HepG2 (cell line): ENCODE data around the gene HAGHL. TPM values are rescaled to one million over a fixed set of nuclear protein-coding genes. Genes with fewer than 3 reads are reported as not detected.
A peak's percentile ranks its signal among the peaks of the same experiment; 100 is the strongest.

ENCODE experiments used
- IRF2 ChIP-seq: IDR thresholded peaks from 2 replicates; pipeline ENCODE4 v1.6.1; 2018; ENCODE audit warnings: missing genetic modification reagents, missing compliant biosample characterization
- MTA3 ChIP-seq: sonication (generic); formaldehyde crosslinking; IDR thresholded peaks from 2 replicates; pipeline ENCODE4 v1.4.0; 2020; ENCODE audit warnings: missing genetic modification reagents
- RCOR2 ChIP-seq: IDR thresholded peaks from 2 replicates; pipeline ENCODE4 v1.6.1; 2016; ENCODE audit warnings: missing biosample characterization, missing genetic modification reagents
- RFXAP ChIP-seq: sonication (generic); formaldehyde crosslinking; IDR thresholded peaks from 2 replicates; pipeline ENCODE4 v1.4.0; 2020; ENCODE audit warnings: missing genetic modification reagents, borderline replicate concordance
- ZBTB14 ChIP-seq: sonication (generic); formaldehyde crosslinking; IDR thresholded peaks from 2 replicates; pipeline ENCODE4 v1.4.0; 2020; ENCODE audit warnings: missing genetic modification reagents
- ZBTB42 ChIP-seq: sonication (generic); formaldehyde crosslinking; IDR thresholded peaks from 2 replicates; pipeline ENCODE4 v1.5.0; 2020; ENCODE audit warnings: mild to moderate bottlenecking, missing genetic modification reagents
- ZNF569 ChIP-seq: sonication (generic); formaldehyde crosslinking; IDR thresholded peaks from 2 replicates; pipeline ENCODE4 v1.5.0; 2020; ENCODE audit warnings: mild to moderate bottlenecking, missing genetic modification reagents, moderate library complexity, borderline replicate concordance
- ZNF713 ChIP-seq: sonication (generic); formaldehyde crosslinking; IDR thresholded peaks from 2 replicates; pipeline ENCODE4 v1.4.0; 2020; ENCODE audit warnings: mild to moderate bottlenecking, missing genetic modification reagents
- polyA plus RNA-seq, 8 experiments: library from polyadenylated mRNA; depleted of rRNA in 3 of 8; stranded (reverse) in 7 of 8; unstranded in 1 of 8; fragments of >200 nt; fragmentation: Illumina TruSeq in 4 of 8; extraction: Trizol in 4 of 8; gene quantifications; 2 replicates each; pipeline versions ENCODE4 v1.2.1 to v1.2.3, GENCODE V29; 2011 to 2016; ENCODE audit warnings: low read depth in 4 of 8, missing spikeins in 1 of 8, mixed read lengths in 1 of 8; ENCODE audit not compliant: insufficient read depth in 1 of 8
- total RNA-seq, 5 experiments: library from RNA; depleted of rRNA; stranded (reverse); fragments of >200 nt; fragmentation: Illumina TruSeq; extraction: Trizol; gene quantifications; 2 replicates each; pipeline ENCODE4 v1.2.3, GENCODE V29; 2016; ENCODE audit warnings: low read depth in 1 of 5
- TF ChIP-seq, protein P1 (sequence below): sonication (generic); formaldehyde crosslinking; IDR thresholded peaks from 2 replicates; pipeline ENCODE4 v1.4.0; 2020; ENCODE audit warnings: missing genetic modification reagents, borderline replicate concordance

HAGHL gene
- total and polyA plus RNA-seq, 2 of the 13 experiments (the other 11 are each of a cell fraction or from before 2014, with no cell fraction given), result 3.4 to 8.4 TPM

DNA sequence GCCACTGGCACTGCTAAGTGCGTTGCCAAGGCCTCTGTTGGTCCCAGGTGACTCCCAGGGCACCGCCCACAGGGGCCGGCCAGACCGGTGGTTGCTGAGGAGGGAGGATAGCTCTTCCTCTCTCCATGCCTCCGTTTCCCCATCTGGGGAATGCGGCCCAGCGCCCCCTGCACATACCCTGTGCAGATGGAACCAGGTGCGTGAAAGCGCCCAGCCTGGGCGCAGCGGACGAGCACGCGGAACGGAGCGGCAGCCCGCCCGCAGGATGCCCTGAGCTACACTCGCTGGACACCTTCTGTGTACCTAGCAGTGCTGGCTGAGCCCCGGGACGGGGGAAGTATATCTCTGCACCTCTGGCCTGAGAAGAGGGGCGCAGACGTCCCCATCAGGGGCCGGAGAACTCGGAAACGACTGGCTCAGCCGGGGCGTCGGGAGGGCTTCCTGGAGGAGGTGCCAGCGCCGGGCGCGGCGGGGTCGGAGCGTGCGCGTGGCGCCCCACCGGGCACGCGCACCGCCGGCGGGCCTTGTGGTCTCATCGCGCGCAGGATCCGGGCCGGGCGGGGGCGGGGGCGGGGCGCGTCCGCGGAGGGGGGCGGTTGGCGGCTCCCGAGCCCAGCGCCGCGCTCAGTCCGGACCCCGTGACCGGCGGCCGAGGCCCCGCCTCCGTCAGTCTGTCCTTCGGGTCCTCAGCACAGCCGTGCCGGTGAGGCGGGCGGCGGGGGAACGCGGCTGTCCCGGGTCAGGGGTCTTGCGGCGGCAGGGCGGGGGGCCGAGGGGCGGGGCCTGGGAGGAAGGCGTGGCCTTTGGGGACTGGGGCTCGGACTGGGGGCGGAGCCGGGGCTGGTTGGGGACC lies at the start of gene HAGHL, which contains the start of gene CCDC78 (continued):
- TF ChIP-seq ZBTB42, result no peak
- TF ChIP-seq, protein P1, sequence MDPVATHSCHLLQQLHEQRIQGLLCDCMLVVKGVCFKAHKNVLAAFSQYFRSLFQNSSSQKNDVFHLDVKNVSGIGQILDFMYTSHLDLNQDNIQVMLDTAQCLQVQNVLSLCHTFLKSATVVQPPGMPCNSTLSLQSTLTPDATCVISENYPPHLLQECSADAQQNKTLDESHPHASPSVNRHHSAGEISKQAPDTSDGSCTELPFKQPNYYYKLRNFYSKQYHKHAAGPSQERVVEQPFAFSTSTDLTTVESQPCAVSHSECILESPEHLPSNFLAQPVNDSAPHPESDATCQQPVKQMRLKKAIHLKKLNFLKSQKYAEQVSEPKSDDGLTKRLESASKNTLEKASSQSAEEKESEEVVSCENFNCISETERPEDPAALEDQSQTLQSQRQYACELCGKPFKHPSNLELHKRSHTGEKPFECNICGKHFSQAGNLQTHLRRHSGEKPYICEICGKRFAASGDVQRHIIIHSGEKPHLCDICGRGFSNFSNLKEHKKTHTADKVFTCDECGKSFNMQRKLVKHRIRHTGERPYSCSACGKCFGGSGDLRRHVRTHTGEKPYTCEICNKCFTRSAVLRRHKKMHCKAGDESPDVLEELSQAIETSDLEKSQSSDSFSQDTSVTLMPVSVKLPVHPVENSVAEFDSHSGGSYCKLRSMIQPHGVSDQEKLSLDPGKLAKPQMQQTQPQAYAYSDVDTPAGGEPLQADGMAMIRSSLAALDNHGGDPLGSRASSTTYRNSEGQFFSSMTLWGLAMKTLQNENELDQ (CRISPR knock-in tag), result no peak
- TF ChIP-seq ZNF569 (CRISPR knock-in tag), result no peak
- TF ChIP-seq IRF2, result no peak
- TF ChIP-seq MTA3 (CRISPR knock-in tag), result no peak
- TF ChIP-seq RCOR2 (CRISPR knock-in tag), result peak; percentile 17; the same call in 1 of the 2 replicates
- TF ChIP-seq ZNF713, result no peak
- TF ChIP-seq RFXAP, result no peak
- peak; percentile 86 for TF ChIP-seq ZBTB14 (CRISPR knock-in tag)
